ENCODE measurements around the gene CASK.

- no peak for TF ChIP-seq CTCF (IDR thresholded peaks at IDR 0.05)
- TF ChIP-seq POLR2A (IDR thresholded peaks at IDR 0.05) = no peak
Measured at GRCh38 chrX:41825796-41826195, 97.6 kb downstream of the CASK start.
